Ishikawa (cell line): ENCODE results near the gene ALDH1A3.

ENCODE experiments used
- CEBPB ChIP-seq: IDR thresholded peaks from 2 replicates; pipeline ENCODE4 v1.6.1; 2012
- CREB1 ChIP-seq: IDR thresholded peaks from 2 replicates; pipeline ENCODE4 v1.6.1; 2012; ENCODE audit warnings: low read depth
- EGR1 ChIP-seq: IDR thresholded peaks from 2 replicates; pipeline ENCODE4 v1.6.1; 2012
- EP300 ChIP-seq: IDR thresholded peaks from 2 replicates; pipeline ENCODE4 v1.6.1; 2012; ENCODE audit warnings: borderline replicate concordance
- FOXM1 ChIP-seq: IDR thresholded peaks from 2 replicates; pipeline ENCODE4 v1.6.1; 2012; ENCODE audit warnings: low read depth, borderline replicate concordance
- NFIC ChIP-seq: IDR thresholded peaks from 2 replicates; pipeline ENCODE4 v1.6.1; 2012
- RAD21 ChIP-seq: IDR thresholded peaks from 2 replicates; pipeline ENCODE4 v1.6.1; 2012; ENCODE audit warnings: low read depth
- TAF1 ChIP-seq: IDR thresholded peaks from 2 replicates; pipeline ENCODE4 v1.6.1; 2012; ENCODE audit warnings: low read depth, mild to moderate bottlenecking
- TCF12 ChIP-seq: IDR thresholded peaks from 2 replicates; pipeline ENCODE4 v1.6.1; 2012; ENCODE audit warnings: low read depth
- TEAD4 ChIP-seq: IDR thresholded peaks from 2 replicates; pipeline ENCODE4 v1.6.1; 2012
- YY1 ChIP-seq: IDR thresholded peaks from 2 replicates; pipeline ENCODE4 v1.6.1; 2012; ENCODE audit warnings: low read depth
- ZBTB7A ChIP-seq: IDR thresholded peaks from 2 replicates; pipeline ENCODE4 v1.6.1; 2012; ENCODE audit warnings: low read depth
- TF ChIP-seq, protein P1 (sequence below): IDR thresholded peaks from 2 replicates; pipeline ENCODE4 v1.6.1; 2012; ENCODE audit warnings: low read depth, mild to moderate bottlenecking
- TF ChIP-seq, protein P2 (sequence below): IDR thresholded peaks from 2 replicates; pipeline ENCODE4 v1.6.1; 2012
- TF ChIP-seq, protein P3 (sequence below): IDR thresholded peaks from 2 replicates; pipeline ENCODE4 v1.6.1; 2012

Gene ALDH1A3

DNA sequence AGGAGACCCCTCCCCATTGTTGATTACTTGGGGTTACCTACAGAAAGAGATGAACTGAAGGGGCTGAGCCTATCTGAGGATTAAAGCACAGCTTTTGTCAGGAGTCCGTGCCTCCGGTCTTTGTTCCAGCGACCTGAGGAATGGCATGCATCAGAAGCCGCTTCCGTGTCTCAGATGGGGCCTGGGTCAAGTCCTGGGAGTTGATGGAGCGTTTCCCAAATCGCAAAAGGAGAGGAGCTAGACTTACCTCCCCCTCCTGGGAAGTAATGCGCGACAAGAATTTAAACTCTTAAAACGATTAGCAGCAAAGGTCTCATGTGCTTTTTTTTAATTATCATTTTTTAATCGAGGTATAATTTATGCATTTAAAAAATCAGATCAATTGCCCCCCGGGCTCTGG lies 983 bp upstream of the ALDH1A3 start:
- no peak for TF ChIP-seq RAD21
- no peak for TF ChIP-seq YY1
- TF ChIP-seq EP300 = no peak
- no peak for TF ChIP-seq TAF1
- TF ChIP-seq, protein P1, sequence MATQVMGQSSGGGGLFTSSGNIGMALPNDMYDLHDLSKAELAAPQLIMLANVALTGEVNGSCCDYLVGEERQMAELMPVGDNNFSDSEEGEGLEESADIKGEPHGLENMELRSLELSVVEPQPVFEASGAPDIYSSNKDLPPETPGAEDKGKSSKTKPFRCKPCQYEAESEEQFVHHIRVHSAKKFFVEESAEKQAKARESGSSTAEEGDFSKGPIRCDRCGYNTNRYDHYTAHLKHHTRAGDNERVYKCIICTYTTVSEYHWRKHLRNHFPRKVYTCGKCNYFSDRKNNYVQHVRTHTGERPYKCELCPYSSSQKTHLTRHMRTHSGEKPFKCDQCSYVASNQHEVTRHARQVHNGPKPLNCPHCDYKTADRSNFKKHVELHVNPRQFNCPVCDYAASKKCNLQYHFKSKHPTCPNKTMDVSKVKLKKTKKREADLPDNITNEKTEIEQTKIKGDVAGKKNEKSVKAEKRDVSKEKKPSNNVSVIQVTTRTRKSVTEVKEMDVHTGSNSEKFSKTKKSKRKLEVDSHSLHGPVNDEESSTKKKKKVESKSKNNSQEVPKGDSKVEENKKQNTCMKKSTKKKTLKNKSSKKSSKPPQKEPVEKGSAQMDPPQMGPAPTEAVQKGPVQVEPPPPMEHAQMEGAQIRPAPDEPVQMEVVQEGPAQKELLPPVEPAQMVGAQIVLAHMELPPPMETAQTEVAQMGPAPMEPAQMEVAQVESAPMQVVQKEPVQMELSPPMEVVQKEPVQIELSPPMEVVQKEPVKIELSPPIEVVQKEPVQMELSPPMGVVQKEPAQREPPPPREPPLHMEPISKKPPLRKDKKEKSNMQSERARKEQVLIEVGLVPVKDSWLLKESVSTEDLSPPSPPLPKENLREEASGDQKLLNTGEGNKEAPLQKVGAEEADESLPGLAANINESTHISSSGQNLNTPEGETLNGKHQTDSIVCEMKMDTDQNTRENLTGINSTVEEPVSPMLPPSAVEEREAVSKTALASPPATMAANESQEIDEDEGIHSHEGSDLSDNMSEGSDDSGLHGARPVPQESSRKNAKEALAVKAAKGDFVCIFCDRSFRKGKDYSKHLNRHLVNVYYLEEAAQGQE = no peak
- no peak; the same call in 1 of the 2 replicates for TF ChIP-seq ZBTB7A
- TF ChIP-seq TCF12 = no peak
- TF ChIP-seq CEBPB = no peak
- no peak for TF ChIP-seq FOXM1
- TF ChIP-seq, protein P2, sequence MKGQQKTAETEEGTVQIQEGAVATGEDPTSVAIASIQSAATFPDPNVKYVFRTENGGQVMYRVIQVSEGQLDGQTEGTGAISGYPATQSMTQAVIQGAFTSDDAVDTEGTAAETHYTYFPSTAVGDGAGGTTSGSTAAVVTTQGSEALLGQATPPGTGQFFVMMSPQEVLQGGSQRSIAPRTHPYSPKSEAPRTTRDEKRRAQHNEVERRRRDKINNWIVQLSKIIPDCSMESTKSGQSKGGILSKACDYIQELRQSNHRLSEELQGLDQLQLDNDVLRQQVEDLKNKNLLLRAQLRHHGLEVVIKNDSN = no peak
- no peak for TF ChIP-seq EGR1
- TF ChIP-seq NFIC = no peak
- no peak for TF ChIP-seq CREB1
- TF ChIP-seq TEAD4 = no peak
- TF ChIP-seq, protein P3, sequence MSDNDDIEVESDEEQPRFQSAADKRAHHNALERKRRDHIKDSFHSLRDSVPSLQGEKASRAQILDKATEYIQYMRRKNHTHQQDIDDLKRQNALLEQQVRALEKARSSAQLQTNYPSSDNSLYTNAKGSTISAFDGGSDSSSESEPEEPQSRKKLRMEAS = no peak

DNA sequence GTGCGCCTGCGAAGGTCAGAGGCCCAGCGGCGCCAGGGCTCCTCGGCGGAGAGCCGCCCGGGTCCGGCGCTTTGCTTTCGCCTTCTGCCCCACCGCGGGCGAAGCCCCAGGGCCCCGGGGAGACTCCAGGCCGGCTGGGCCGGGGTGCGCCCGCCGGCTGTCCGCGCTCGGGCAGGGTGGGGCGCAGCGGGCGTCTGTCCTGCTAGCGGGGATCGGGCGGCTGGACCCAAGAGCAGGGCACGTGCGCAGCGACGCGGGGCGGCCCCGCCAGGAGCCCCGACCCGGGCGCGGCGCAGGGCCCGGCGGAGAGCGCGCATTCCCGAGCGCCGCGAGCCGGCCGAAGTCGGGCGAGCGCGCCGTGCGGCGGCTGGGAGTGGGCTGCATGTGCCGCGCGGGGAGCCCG lies 569 bp upstream of the ALDH1A3 start:
- TF ChIP-seq YY1 (no peak), FOXM1 (no peak), RAD21 (no peak), EP300 (no peak), EGR1 (no peak)
- TF ChIP-seq, protein P1 = no peak

DNA sequence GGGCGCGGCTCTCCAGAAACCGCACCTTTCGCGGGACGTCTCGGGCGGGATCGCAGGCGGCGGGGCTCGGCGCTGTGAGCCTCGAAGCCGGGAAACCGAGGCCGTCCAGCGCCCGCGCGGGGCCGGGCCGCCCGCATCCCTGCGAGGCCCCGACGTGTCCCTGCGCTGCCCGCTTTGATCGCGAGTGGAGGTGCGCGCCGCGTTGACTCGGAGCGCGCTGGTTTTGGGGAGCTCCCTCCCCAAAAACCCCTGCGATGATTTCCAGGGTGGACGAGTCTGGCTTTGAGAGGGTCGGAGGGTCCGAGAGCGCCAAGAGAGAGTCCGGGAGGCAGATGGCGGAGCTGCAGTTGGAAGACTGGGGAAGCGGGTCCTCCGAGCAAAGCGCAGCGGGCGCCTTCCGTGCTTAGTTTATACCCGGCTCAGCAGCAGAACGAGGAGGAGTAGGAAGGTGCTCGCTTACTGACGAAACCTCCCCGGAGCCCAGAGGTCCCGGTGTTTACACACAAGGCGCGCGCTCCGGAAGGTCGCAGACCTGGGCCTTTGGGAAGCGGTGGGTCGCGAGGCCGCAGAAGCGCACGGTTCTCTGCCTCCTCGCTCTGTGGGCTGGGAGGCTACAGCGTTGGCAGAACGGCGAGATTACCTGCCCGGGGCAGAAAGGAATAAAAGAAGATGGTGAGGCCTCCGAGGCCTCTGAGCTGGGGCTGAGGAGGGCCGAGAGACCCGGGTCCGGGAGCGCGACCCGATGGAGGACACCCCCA lies 687 bp downstream of the ALDH1A3 start:
- no peak for TF ChIP-seq EP300
- TF ChIP-seq, protein P2 = no peak
- TF ChIP-seq RAD21 = no peak
- TF ChIP-seq YY1 = no peak
- TF ChIP-seq, protein P3 = no peak
- no peak for TF ChIP-seq ZBTB7A

DNA sequence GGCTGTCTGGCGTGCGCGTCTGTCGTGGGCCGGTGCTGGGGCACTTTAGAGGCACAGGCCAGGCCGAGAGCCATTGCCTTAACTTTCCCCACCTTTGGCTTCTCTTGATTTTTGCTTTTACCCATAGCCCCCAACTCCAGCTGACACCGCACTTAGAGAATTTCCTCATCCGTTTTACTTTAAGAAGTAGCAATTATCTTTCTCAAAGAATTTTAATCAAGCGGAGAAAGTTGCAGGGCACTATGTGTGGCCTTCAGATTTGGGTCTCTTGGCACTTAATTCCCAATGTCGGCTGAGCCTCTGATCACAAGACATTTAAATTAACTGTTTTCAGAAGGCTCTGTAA lies 1.2 kb downstream of the ALDH1A3 start:
- TF ChIP-seq ZBTB7A (no peak), YY1 (no peak)
- TF ChIP-seq, protein P2 = no peak
- TF ChIP-seq, protein P1 = no peak
- TF ChIP-seq, protein P3 = no peak
